ENCODE data around the gene MRPL52.

MRPL52 gene

GRCh38 chr14:22883173-22883976 is 53.7 kb downstream of the MRPL52 start, which contains the start of gene REM2:
REM2 (plus strand) TSS chr14:22883222; CDS start chr14:22883288, 66 bp downstream.
- no peak for DNase-seq

GRCh38 chr14:22884076-22884737 is 54.5 kb downstream of the MRPL52 start:
- DNase-seq, result no peak

Measured in T-helper 1 cell (primary cell).